Measurements from ENCODE around the gene ARF3.

Gene ARF3

DNA sequence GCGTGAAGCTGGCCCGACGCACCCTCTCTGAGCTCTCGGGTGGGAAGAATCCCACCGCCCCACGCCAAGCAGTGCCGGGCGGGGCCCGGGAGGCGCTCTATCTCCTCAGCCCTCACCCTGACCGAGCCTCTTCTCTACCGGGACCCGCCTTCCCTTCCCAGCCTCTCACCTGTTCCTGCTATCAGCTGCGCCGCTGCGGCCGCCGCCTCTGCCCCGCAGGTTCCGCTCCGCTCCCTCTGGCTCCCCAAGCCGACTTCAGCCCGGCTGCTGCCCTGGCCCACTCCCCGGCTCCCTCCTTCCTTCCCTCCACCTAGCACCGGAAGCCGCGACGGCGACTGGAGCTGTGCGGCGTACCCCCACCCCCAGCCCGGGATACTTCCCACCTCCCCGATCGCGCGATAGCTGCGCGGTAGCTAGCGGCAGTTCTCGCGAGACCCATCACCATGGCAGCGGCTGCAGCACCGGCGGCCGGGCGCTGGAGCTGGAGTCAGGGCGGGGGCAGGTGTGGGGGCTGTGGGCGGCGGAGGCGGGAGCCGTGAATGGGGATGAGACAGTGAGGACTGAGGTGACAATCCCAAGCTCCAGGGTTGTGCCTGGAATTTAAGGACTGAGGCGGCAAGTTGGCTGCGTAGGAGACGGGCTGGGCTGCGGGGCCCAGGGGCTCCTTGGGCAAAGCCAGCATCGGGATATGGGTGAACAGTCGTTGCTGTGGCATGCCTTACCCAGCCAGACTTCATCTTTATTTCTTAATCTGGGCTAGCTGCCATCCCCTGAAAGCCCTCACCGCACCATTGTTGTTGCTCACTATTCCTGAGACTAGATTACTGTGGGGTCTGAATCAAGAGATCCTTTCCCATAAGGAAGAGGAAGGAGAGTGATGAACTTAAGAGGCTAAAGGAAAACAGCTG, at the start of gene ARF3:
TSS of gene ARF3 (minus strand) at position 347 of the 908 bp plus-strand sequence. CDS start 16,392 bp downstream, outside the sequence.
- peak; percentile 94 for DNase-seq

DNA sequence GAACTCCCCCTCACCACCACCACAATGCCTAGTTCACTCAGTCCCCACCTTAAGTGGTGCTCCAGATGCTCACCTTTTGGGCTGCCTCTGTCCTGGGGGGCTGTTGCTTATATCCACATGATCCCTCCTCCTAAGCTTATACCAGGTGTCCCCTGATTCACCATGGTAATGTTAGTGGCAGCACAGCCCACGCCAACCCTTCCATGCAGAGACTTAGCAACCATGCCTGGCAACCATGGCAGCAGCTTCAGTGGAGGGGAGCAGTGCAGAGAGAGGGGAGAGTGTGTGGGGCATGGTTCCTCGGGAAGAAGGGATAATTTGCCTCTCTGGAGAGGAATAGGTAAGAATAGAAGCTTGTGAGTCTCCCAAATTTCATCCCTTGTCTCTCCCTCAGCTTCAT, 43.1 kb upstream of the ARF3 start:
- DNase-seq, result no peak

DNA sequence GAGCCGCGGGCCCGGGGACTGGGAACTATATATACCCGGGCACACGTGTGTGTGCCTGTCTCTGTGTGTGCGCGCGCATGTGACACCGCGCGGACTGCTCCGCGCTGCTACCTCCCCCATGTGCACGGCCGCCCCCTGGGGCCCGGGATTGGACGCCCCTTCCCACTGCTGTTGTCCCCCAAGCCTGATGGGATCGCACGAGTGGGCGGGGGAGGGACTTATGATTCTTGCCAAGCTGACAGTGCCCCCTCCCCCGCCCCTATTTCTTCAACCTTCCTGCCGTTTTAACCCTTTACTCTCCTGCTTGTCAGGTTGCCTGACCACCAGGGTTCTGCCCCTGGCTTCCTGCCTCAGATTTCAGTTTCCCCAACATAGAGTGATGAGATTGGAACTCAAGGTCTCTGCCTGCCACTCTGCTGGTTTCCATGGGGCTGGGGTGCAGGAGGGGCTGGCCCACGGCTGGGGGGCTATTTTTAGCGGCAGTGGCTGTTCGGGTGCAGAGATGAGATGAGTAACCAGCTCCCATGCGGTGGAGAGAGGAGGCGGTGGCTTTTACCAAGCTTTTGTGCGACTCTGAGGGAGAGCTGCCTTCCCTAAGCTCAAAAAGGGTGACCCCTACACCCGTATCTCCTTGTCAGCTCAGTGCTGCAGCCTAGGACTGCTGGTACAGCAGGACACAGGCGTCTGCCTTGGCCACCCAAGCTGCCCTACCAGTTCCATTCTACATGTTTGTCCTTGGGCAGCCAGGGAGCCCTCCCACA, 42.3 kb upstream of the ARF3 start, which contains the start of gene DDN:
TSS of gene DDN (minus strand) at position 5 of the 761 bp plus-strand sequence. CDS start 88 bp downstream, outside the sequence.
- DNase-seq, result peak; percentile 65

DNA sequence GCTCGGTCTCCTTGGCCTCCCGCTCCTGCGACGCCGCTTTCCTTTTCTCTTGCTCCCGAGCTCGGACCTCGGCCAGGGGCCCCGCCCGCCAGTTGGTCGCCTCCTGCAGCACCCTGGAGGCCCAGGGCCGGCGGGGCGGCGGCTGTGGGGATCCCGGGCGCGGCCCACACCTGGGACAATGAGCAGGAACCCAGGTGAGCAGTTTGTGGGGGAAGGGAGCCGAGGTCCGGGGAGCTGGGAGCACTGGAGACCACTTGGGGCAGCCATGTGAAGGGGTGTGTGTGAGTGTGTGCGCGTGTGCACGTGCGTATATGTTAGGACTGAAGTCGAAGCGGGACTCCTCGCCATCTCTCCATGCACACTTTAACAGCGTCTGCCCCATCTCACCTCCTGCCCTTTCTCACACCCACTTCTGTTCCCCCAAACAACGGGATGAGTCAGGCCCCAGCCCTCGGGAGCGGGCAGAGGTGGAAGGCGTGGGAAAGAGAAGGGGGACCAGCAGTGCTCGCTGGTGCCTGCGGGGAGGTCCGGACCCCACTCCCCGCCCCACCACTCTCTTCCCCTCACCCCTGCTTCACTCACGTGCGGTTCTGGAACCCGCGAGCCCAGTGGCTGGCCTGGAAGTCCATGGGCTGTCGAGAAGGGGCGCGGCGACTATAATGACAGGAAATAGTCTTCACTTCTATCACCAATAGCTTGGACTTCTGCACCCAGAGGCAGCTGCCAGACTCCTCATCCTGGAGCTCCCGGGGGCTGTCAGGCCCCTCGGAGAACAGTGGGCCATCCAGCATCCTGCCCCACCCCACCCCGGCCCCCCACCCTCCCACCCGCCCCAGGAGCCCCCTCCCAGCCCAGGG, 41.4 kb upstream of the ARF3 start:
- DNase-seq, result peak; percentile 50

DNA sequence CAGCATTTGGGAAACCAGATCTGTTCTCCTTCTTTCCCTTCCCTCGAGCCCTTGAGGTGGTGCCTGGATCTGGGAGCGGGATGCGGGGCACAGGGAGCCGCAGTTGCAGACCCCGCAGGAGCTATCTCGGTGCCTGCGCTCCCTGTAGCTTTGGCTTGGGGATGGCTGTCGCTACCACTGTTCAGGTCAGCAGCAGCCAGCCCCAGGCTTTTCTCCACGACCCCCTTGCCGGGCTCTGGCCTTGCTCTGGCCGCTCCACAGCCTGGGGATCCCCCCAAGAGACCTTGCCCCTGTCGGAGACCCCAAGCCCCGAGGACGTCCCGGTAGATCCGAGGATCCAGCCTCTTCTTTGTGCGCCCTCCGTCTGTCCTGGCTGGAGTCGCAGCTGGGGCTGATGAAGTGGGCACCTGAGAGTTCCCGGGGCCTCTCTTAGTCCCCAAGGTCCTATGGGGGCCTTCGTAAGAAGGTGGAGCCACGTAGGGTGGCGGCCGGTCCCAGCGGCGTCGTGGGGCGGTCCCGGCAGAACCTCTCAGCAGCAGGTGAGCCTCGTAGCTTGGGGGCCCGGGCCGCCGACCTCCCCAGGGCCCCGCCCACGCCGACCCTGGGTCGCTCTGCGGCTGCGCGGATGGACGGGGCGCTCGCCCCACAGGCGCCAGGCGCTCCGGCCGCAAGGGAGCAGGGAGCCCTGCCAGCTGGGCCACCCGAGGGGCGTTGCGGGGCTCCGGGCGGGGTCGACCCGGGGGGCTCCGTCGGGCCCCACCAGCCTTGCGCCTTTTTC, 40.6 kb upstream of the ARF3 start:
- DNase-seq, result peak; percentile 58

DNA sequence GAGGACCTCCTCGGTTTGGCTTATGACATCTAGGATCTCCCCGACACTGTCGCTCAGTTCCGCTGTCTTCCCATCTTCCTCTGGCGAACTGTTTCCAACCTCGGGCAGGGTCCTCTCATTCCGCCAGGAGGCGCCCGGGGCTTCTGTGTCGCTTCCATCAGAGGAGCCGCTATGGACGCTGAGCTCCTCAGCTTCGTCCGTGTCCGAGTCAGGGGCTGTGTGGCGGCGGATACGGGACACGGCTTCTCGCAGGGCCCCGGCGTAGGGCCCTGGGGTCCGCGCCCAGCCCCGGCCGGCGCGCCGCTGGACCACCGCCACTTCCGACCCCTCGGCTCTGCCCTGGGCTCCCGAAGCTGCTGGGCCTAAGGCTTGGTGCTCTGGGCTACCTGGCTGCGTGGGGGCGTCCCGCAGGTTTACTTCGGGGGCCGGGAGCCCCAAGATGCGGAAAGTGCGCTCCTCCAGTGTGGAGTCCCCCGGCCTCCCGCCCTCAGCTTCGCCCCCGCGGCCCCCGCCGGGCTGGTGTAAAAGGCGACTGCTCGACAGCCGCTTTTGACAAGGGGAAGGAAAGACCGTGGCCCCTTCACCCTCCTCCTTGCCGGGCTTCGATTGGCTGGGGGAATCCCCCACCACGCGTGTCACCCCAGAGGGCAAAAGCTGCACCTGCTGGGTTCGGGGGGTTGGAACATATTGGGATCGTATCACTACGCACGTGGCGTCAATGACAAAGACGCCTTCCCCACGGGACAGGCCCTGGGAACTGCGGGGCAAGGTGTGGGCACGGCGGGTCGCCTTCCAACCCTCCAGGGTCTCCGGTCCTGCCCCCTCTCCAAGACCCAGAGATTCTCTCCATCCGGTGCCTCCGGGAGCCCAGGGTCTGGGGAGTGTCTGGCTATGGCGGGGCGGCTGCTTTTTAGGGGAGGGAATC, 39.8 kb upstream of the ARF3 start:
- peak; percentile 80 for DNase-seq

DNA sequence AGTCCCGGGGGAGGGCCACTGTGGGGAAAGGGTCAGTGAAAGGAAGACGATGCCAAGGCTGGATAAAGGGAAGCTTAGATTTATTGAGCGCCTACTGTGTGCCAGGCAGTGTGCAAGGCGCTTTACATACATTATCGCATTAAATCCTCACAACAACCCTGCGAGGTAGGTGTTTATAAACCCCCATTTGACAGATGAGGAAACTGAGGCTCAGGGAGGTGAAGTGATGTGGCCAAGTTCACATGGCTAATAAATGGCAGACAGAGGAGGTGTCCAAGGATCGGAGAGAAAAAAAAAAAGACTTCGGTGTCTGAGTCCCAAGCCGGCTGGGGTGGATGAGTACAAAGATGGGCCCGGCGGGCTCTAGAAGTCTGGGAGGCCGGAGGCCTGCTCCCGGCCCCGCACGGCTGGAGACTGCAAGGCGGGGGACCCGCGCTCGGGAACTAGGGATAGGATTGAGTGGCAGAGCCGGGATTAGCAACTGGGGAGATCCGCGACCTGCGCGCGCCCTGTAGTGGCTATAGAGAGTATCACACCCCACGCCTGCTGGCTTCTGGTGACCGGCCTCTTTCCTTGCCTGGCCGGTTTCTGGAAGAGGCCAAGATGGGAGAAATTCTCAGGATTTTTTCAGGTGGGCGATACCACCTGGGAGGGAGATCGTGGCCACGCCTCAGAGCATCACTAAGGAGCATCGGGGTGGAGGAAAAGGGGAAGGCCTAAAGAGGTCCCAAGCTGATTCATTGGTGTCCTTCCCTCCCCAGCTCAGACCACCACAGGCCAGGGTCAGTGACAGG, 38.0 kb upstream of the ARF3 start:
- DNase-seq, result peak; percentile 72

DNA sequence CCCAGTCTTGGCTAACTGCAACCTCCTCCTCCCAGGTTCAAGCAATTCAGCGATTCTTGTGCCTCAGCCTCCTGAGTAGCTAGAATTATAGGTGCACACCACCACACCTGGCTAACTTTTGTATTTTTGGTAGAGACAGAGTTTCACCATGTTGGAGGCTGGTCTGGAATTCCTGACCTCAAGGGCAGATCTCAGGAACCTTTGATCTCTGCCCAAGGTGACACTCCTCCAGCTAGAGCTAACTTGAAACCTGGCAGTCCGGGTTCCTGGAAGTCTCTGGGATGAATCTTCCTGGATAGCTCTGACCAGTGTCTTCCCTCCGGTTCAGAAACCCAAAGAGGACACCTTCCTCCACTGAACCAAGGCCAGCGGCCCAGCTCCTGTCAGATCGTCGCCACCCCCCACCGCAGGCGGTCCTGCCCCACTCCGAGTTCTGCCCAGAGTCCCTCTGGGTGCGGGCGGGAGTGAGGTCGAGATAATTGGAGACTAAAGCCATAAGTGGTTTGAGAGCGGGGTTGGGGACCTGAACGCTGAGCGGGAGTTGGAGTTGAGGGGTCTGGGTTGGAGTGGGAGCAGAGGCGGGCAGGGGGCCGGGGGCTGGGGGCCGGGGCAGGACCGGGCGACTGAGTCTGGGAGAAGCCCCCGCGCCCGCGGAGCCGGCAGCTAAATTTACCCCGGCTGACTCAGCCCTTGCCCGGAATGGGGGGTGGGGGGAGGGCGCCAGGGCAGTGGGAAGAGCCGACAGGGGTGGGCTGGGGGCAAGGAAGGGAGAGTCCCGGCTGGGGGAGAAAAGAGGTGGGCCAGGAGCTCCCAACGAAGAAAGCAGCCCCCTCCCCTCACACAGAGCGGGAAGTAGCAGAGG, 37.2 kb upstream of the ARF3 start:
- DNase-seq, result no peak

DNA sequence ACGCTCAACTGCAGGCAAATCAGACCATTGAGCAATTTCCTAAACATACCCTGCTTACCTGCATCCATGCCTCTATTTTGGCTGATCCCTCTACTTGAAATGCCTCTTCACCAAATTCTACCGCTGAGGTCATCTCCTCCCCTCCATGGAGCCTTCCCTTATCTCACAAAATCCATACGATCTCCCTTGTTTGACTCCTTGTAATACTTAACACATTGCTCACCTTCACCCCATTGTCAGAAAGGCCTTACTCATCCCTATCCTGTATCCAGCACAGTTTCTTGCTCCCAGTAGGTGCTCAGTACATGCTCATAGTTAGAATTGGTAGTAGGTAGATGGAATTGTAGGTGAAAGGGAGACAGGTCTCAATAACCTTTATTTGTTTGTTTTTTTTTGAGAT, 36.5 kb upstream of the ARF3 start:
- no peak for DNase-seq

DNA sequence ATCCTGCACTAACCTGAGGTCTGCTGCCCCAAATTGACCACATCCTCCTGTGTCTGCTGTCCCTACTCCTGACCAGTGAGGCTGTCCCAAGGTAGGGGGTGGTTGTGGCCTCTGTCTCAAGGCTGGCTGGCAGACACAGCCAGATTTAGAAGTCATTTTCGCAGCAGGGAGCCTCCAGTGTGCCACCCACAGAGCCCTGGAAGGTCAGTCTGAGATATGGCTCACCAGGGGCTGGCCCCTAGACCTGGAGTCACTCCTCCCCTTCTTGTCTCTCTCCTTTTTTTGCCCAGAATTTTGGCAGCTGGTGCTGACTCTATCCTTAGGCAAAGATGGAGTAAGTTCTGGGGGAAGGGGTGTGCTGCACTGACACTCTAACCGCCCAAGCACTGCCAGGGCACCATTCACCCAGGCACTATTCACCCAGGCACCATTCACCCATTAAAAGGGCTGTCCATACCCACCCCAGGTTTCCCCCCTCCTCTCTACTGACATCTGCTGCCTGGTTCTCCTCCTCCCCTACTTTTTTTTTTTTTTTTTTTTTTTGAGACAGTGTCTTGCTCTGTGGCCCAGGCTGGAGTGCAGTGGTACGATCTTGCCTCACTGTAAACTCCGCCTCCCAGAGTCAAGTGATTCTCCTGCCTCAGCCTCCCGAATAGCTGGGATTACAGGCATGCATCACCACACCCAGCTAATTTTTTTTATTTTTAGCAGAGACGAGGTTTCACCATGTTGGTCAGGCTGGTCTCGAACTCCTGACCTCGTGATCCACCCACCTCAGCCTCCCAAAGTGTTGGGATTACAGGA, 34.2 kb upstream of the ARF3 start:
- DNase-seq, result no peak

DNA sequence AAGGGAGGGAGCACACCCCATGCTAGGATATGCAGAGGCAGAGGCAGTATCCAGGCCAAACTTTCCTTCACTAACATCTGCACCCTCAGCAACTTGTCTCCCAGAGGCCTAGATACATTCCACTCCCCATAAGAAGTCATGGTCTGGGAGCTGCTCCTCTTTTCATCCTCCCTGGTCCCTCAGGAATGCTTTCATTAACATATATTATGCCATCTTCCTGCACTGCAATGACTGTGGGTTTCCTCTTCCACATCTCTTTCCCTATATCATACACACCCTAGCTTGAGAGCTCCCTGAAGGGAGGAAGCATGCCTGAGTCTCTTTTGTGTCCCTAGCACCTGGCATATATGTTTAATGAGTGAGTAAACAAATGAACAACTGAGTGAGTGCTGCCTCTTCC, 33.3 kb upstream of the ARF3 start:
- no peak for DNase-seq

DNA sequence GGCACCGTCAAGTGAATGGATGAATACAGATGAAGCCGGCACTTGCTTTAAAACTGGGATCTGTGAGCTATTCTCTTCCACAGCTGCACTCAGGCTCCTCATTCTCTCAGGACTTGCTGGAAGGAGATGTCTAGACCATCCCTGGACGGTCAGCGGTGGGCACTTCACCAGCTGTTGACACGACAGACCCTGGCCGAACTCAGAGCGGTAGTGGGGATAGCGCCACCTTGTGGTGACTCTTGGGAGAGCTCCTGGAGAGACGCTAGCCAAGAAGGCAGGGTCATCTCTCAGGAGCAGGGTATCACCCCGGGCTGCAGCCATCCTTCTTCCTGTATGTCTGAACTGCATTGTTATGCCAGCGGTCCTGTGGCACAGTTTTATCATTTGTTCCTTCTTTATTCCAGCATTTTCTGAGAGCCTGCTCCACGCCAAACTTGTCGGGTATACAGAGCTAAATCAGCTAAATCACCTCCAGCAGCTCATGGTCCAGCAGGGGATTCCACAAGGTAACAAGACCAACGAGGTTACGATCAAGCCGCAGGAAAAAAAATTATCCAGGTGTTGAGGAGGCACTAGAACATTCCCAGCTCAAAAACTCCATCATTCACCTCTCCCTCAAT, 30.9 kb upstream of the ARF3 start:
- peak; percentile 94 for DNase-seq

DNA sequence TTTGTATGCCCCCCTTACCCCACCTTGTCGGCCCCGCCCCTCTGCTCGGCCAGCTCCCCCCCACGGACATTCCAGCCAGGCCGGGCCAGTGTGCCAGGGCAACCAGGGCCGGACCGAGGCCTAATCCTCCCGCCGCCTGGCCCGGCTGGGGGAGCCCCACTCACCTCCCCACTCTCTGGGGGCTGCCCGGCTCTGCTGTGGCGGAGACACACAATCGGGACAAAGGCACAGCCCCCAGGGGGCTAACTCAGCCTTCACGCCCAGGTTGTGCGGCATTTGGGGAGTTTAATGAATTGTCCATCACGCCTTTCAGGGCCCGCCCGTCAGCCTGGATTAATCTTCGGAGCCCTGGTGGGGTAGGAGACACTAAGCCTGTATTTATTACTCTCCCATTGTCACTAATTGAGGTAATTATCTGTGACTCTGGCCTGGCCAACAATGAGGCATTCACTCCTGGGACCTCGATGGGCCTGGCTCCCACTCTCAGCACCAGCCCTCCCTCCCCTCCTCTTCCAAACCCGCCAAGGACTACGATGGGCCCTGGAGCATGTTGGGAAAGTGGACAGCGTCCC, 29.5 kb upstream of the ARF3 start:
- no peak for DNase-seq

DNA sequence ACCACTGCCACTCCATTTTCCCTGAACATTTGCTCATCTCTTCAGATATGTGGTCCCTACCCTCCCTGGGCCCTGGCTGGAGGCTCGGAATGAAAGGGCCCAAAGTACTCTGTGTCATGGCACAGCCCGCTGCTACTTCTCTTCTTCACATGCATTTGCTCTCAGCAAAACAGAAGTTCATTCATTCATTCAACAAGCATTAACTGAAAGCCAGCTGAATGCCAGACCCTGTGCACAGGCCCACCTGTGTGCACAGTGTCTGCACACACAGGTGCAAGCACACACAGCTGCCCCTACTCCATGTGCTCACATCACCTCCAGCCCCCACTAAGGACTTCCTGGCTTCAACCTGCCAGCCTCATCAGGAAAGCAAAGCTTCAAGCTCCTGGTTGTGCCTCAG, 28.6 kb upstream of the ARF3 start:
- DNase-seq, result no peak

DNA sequence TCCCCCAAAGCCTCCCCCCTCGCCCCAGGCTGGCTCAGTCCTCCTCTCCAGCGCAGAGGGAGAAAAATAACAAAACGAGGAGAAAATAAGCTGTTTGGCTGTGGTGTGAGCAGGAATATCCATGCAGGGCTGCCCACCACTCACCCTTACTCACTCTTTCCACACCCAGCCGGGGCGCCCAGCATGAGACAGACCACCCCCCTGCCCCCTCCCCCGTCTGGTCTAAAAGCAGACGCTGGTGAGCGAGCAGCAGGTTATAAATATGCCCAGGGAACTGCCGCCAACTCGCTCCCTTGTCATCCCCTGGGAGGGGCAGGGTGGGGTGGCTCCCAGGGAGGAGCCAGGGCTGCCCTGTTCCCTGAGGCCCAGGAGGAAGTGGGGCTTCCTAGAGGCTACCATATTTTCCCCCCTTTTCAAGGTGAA, 28.2 kb upstream of the ARF3 start:
- no peak for DNase-seq

DNA sequence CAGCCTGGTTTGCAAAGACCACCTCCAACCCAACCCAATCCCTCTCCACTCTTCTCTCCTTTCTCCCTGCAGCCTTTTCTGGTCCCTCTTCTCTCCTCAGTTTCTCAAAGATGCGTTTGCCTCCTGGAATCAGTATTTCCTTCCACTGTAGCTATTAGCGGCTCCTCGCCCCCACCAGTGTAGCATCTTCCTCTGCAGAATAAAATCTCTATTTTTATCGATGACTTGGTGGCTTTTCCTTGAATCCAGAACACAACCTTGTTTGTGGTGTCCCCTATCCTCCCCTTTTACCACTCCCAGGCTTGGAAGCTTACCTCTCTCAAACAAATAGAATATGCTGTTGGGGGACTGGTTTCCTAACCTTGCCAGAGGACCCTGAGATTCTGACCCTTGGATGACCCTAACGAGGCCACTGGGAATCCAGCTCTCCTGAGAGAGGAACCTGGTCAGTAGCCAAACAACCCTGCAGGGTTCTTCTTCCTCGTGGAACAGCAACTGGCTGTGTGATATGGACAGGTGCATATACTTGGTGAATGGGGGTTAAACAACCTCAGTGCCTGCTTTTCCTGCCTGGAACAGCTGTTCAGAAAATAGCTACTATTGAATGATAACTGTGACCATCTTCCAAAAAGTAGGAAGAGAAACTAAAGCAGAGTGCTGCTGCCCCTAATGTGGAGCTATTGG, 25.3 kb upstream of the ARF3 start:
- no peak for DNase-seq

DNA sequence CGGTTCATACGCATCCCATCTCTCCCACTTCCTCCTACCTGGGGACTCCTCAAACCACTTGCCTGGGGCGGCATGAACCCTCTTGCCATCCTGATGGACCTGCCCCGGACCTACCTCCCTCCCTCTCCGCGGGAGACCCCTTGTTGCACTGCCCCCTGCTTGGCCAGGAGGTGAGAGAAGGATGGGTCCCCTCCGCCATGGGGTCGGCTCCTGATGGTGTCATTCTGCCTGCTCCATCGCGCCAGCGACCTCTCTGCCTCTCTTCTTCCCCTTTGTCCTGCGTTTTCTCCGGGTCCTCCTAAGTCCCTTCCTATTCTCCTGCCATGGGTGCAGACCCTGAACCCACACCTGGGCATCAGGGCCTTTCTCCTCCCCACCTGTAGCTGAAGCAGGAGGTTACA, 24.5 kb upstream of the ARF3 start:
- no peak for DNase-seq
